ENCODE measurements around the gene AATF. TPM values are rescaled to one million over a fixed set of nuclear protein-coding genes. Genes with fewer than 3 reads are reported as not detected.

The AATF gene
- total and polyA plus RNA-seq, 2 experiments from 2014 or later: 35.6 to 48.1 TPM

DNA sequence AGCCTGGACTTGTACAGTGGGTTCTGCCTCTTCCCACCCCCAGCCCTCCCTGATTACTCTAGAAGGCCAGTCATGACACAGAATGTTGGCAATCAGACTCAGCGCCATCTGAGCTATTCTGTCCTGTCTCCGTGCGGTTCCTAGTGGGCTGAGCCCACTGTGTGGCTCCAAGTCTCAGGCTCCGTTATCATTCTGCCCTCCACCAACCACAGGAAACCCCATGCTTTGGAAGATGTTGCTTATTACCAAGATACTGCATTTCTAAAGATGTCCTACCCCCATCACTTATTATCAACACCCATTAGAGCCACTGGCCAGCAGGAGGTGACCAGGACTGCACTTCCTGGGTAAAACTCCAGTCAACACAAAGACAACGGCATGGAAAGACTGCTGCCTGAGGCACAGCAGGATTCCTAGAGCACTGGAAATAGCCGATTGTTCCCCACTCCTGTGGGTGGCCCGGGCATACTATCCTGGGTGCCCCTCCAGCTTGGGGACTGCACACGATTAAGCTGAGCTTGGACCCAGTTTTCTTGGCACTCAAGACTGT is 133.6 kb downstream of the AATF start:
- Histone ChIP-seq H3K27me3 (replicated peaks; ENCODE audit: insufficient read depth) (no peaks in the 10 kb centered on the region), H3K27ac (no peak overlapping the region), H3K9me2 (ENCODE audit: insufficient read depth) (no peaks in the 10 kb centered on the region), H3K79me2 (ENCODE audit: insufficient read depth) (no peaks in the 10 kb centered on the region), H3K4me3 (no peak overlapping the region), H3K9me3 (ENCODE audit: low read depth) (no peaks in the 10 kb centered on the region), H3K4me1 (ENCODE audit: insufficient read depth) (no peaks in the 10 kb centered on the region), H4K20me1 (ENCODE audit: insufficient read depth) (no peaks in the 10 kb centered on the region), H3K4me2 (ENCODE audit: unreplicated experiment) (no peak overlapping the region), H3F3A (ENCODE audit: insufficient read depth) (0 out of 2 replicates have a peak, but pooled peaks cover 4% of the 10 kb centered on the region), H3K36me3 (ENCODE audit: low read depth) (no peaks in the 10 kb centered on the region), H3K9ac (no peak overlapping the region), H2AFZ (no peak overlapping the region)
- DNase-seq: no peak
- WGBS, 2 experiments (ENCODE audit: low coverage in 1 of 2, low lambda C conversion rate in 2 of 2, missing lambda C conversion rate in 2 of 2): 68 to 72% methylated on average over 8 of the region's 8 CpGs
- in situ Hi-C loops (cut with MboI): no loop called here
- TF ChIP-seq EZH2phosphoT487 (IDR thresholded peaks at IDR 0.05; ENCODE audit: insufficient read depth, low read depth) (no peak), EZH2 (IDR thresholded peaks at IDR 0.05; ENCODE audit: insufficient read depth, poor library complexity, severe bottlenecking) (no peak)

- Histone ChIP-seq H3K9me3 (ENCODE audit: low read depth) (no peaks in the 10 kb centered on the region), H3F3A (ENCODE audit: insufficient read depth) (0 out of 2 replicates have a peak, but pooled peaks cover 4% of the 10 kb centered on the region), H3K4me2 (ENCODE audit: unreplicated experiment) (no peak overlapping the region), H3K27ac (no peak overlapping the region), H3K4me1 (ENCODE audit: insufficient read depth) (no peaks in the 10 kb centered on the region), H3K79me2 (ENCODE audit: insufficient read depth) (no peaks in the 10 kb centered on the region), H3K9ac (no peak overlapping the region), H3K36me3 (ENCODE audit: low read depth) (no peaks in the 10 kb centered on the region), H3K27me3 (replicated peaks; ENCODE audit: insufficient read depth) (no peaks in the 10 kb centered on the region), H2AFZ (no peak overlapping the region), H3K9me2 (ENCODE audit: insufficient read depth) (no peaks in the 10 kb centered on the region), H4K20me1 (ENCODE audit: insufficient read depth) (no peaks in the 10 kb centered on the region), H3K4me3 (no peak overlapping the region)
- DNase-seq: no peak
- TF ChIP-seq EZH2 (IDR thresholded peaks at IDR 0.05; ENCODE audit: insufficient read depth, poor library complexity, severe bottlenecking): no peak
- TF ChIP-seq EZH2phosphoT487 (IDR thresholded peaks at IDR 0.05; ENCODE audit: insufficient read depth, low read depth): no peak
- in situ Hi-C loops (cut with MboI): no loop called here
- 55 to 58% methylated on average over 4 of the region's 4 CpGs for WGBS, 2 experiments (ENCODE audit: low coverage in 1 of 2, low lambda C conversion rate in 2 of 2, missing lambda C conversion rate in 2 of 2)
Measured at GRCh38 chr17:37082985-37083384, 134.2 kb downstream of the AATF start.

- no peaks in the 10 kb centered on the region for H3K9me2 ChIP-seq (ENCODE audit: insufficient read depth)
- in situ Hi-C loops (cut with MboI): no loop called here
- H3K27me3 ChIP-seq (replicated peaks; ENCODE audit: insufficient read depth): no peaks in the 10 kb centered on the region
- H3K9me3 ChIP-seq (ENCODE audit: low read depth): no peaks in the 10 kb centered on the region
- H3K9ac ChIP-seq: no peak overlapping the region
- no peaks in the 10 kb centered on the region for H4K20me1 ChIP-seq (ENCODE audit: insufficient read depth)
- H3K79me2 ChIP-seq (ENCODE audit: insufficient read depth): no peaks in the 10 kb centered on the region
- H3K4me3 ChIP-seq: no peak overlapping the region
- no peak overlapping the region for H3K4me2 ChIP-seq (ENCODE audit: unreplicated experiment)
- no peaks in the 10 kb centered on the region for H3K36me3 ChIP-seq (ENCODE audit: low read depth)
- no peak overlapping the region for H2AFZ ChIP-seq
- H3K4me1 ChIP-seq (ENCODE audit: insufficient read depth): no peaks in the 10 kb centered on the region
- 89% methylated on average over 6 of the region's 6 CpGs for WGBS, 2 experiments (ENCODE audit: low coverage in 1 of 2, low lambda C conversion rate in 2 of 2, missing lambda C conversion rate in 2 of 2)
- H3K27ac ChIP-seq: no peak overlapping the region
- no peak for DNase-seq
- 0 out of 2 replicates have a peak, but pooled peaks cover 4% of the 10 kb centered on the region for H3F3A ChIP-seq (ENCODE audit: insufficient read depth)
- TF ChIP-seq EZH2 (IDR thresholded peaks at IDR 0.05; ENCODE audit: insufficient read depth, poor library complexity, severe bottlenecking): no peak
- TF ChIP-seq EZH2phosphoT487 (IDR thresholded peaks at IDR 0.05; ENCODE audit: insufficient read depth, low read depth): no peak
Measured at GRCh38 chr17:37083456-37083855, 134.7 kb downstream of the AATF start.

DNA sequence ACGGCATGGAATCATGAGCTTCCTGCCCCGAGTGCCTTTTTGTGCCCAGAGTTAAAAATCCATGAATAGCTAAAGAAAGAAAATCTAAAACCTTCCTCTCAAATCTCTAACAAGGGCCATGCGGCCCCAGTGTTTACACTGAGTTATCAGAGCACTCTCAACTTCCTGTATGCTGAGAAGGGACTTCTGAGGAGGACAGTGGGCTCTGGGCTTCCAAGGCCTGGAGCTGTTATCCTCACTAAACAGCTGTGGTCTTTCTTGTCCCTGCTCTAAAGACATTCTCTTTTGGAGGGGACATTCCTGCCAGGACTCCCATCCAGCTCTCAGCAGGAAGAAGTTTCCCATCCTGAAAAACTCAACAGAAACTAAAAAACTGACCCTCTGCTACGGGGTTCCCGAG is 135.6 kb downstream of the AATF start:
- no peaks in the 10 kb centered on the region for H3K9me3 ChIP-seq (ENCODE audit: low read depth)
- H3K4me3 ChIP-seq: no peak overlapping the region
- H4K20me1 ChIP-seq (ENCODE audit: insufficient read depth): no peaks in the 10 kb centered on the region
- 95 to 97% methylated on average over 5 of the region's 5 CpGs for WGBS, 2 experiments (ENCODE audit: low coverage in 1 of 2, low lambda C conversion rate in 2 of 2, missing lambda C conversion rate in 2 of 2)
- 0 out of 2 replicates have a peak, but pooled peaks cover 2% of the 10 kb centered on the region for H3F3A ChIP-seq (ENCODE audit: insufficient read depth)
- no peak overlapping the region for H3K4me2 ChIP-seq (ENCODE audit: unreplicated experiment)
- no peaks in the 10 kb centered on the region for H3K79me2 ChIP-seq (ENCODE audit: insufficient read depth)
- H3K9me2 ChIP-seq (ENCODE audit: insufficient read depth): no peaks in the 10 kb centered on the region
- no peaks in the 10 kb centered on the region for H3K36me3 ChIP-seq (ENCODE audit: low read depth)
- no peak overlapping the region for H2AFZ ChIP-seq
- DNase-seq: no peak
- no peaks in the 10 kb centered on the region for H3K27me3 ChIP-seq (replicated peaks; ENCODE audit: insufficient read depth)
- in situ Hi-C loops (cut with MboI): no loop called here
- H3K27ac ChIP-seq: no peak overlapping the region
- no peak for TF ChIP-seq EZH2 (IDR thresholded peaks at IDR 0.05; ENCODE audit: insufficient read depth, poor library complexity, severe bottlenecking)
- no peak for TF ChIP-seq EZH2phosphoT487 (IDR thresholded peaks at IDR 0.05; ENCODE audit: insufficient read depth, low read depth)
- H3K4me1 ChIP-seq (ENCODE audit: insufficient read depth): no peaks in the 10 kb centered on the region
- no peak overlapping the region for H3K9ac ChIP-seq
